ENCODE data around the gene PRUNE1. TPM values are rescaled to one million over a fixed set of nuclear protein-coding genes. Genes with fewer than 3 reads are reported as not detected.
A peak's percentile ranks its signal among the peaks of the same experiment; 100 is the strongest.

The PRUNE1 gene
- total and polyA plus RNA-seq, 2 of the 4 experiments (the other 2 are of a cell fraction), result 7.9 to 9.4 TPM

- 3% methylated on average over 31 of the region's 48 CpGs; no CpG with 5 or more reads in 1 of the 2 experiments for WGBS, 2 experiments (ENCODE audit: extremely low coverage in 2 of 2, insufficient read length in 1 of 2)
- H3K9me3 ChIP-seq (ENCODE audit: control insufficient read depth, insufficient read depth, low read length), result no peaks in the 10 kb centered on the region
- 0 out of 2 replicates have a peak, but pooled peaks cover 8% of the 10 kb centered on the region for H4K20me1 ChIP-seq (ENCODE audit: insufficient read depth, low read length)
- intact Hi-C loops (cut with micrococcal nuclease) (no loop called here), dilution Hi-C loops (cut with HindIII; ENCODE audit: low sequenced_read_pairs, unreplicated experiment) (no loop called here), in situ Hi-C loops (cut with MboI; ENCODE audit: low sequenced_read_pairs) (no loop called here)
- peaks cover 8% of the 10 kb centered on the region for H3K4me1 ChIP-seq (ENCODE audit: control insufficient read depth, insufficient read depth, low read length)
- peak overlapping the region; percentile 95 for H2AFZ ChIP-seq (replicated peaks; ENCODE audit: low read length, poor library complexity)
- CTCF ChIA-PET, result interaction anchor here (0.6 to 1.4 kb wide), 3 partner anchors 51 to 1108 kb away, joined by 3 read pairs; no protein-coding TSS in a partner anchor
- H3K27me3 ChIP-seq (ENCODE audit: control insufficient read depth, insufficient read depth, low read length), result no peaks in the 10 kb centered on the region
- peak overlapping the region; percentile 69; the same call in 1 of the 2 replicates for H2BK120ac ChIP-seq (ENCODE audit: low read depth, low read length)
- ATAC-seq (ENCODE audit: low read depth) (peak; percentile 60), DNase-seq (peak; percentile 57)
- H3K4ac ChIP-seq (ENCODE audit: low read depth, low read length), result peak overlapping the region; percentile 82
- POLR2A ChIA-PET (ENCODE audit: unreplicated experiment), result interaction anchor here (1.0 to 1.1 kb wide), 2 partner anchors 12 to 42 kb away, joined by 3 to 4 read pairs; partner anchors contain the start of genes CDC42SE1 and MINDY1
- peak overlapping the region; percentile 80 for H4K91ac ChIP-seq (ENCODE audit: insufficient read depth, low read depth, low read length)
- H3K79me1 ChIP-seq (ENCODE audit: low read depth in 1 of 2, low read length in 2 of 2), result peaks cover 6 to 49% of the 10 kb centered on the region in 2 experiments; a peak in 3 of 4 replicates
- no peak overlapping the region for H2BK20ac ChIP-seq (ENCODE audit: low read depth, low read length)
- peaks cover 7% of the 10 kb centered on the region; the same call in 1 of the 2 replicates for H3K9me1 ChIP-seq (ENCODE audit: insufficient read depth, low read length)
- H3K9ac ChIP-seq (ENCODE audit: low read depth, low read length), result peak overlapping the region; percentile 78
- H3K23ac ChIP-seq (ENCODE audit: low read depth, low read length), result peak overlapping the region; percentile 93
- peak overlapping the region; percentile 65 for H3K4me3 ChIP-seq (ENCODE audit: insufficient read depth, low read depth, low read length)
- H2BK15ac ChIP-seq (ENCODE audit: low read depth, low read length), result peak overlapping the region; percentile 15; the same call in 1 of the 3 replicates
- peak overlapping the region; percentile 61; the same call in 1 of the 2 replicates for H3K56ac ChIP-seq (ENCODE audit: extremely low read depth, insufficient read depth, low read length)
- peak overlapping the region; percentile 44 for H3K18ac ChIP-seq (ENCODE audit: low read depth, low read length)
- H2BK5ac ChIP-seq (ENCODE audit: low read depth, low read length, poor library complexity, severe bottlenecking), result peak overlapping the region; percentile 62
- H3K36me3 ChIP-seq (ENCODE audit: control insufficient read depth, insufficient read depth, low read length), result peaks cover 16% of the 10 kb centered on the region
- H3K4me2 ChIP-seq (ENCODE audit: low read depth, low read length), result peak overlapping the region; percentile 86
- H3K14ac ChIP-seq (replicated peaks; ENCODE audit: low read depth, low read length), result peak overlapping the region; percentile 81
- peak overlapping the region; percentile 74 for H4K5ac ChIP-seq (ENCODE audit: low read depth, low read length)
- H4K8ac ChIP-seq (ENCODE audit: low read depth in 2 of 2, low read length in 2 of 2), result peak overlapping the region; percentile 96 to 99
- peak overlapping the region; percentile 88 for H3K27ac ChIP-seq (ENCODE audit: insufficient read depth, low read length)
- TSS peak; percentile 76 for BruUV-seq (replicated peaks)
- H2AK9ac ChIP-seq (replicated peaks; ENCODE audit: low read depth, low read length, poor library complexity), result peak overlapping the region; percentile 96
- peak overlapping the region; percentile 87 for H2AK5ac ChIP-seq (ENCODE audit: low read depth, low read length)
- 0 out of 2 replicates have a peak, but pooled peaks have one; percentile 4 for TF ChIP-seq RAD21 (IDR thresholded peaks at IDR 0.05; ENCODE audit: low read length)
- no peak for TF ChIP-seq CEBPB (IDR thresholded peaks at IDR 0.05; ENCODE audit: low read depth, low read length)
- TF ChIP-seq CHD1 (IDR thresholded peaks at IDR 0.05; ENCODE audit: low read depth, low read length), result no peak
- peak; percentile 70; the same call in 1 of the 2 replicates for TF ChIP-seq MXI1 (IDR thresholded peaks at IDR 0.05; ENCODE audit: borderline replicate concordance, low read depth, low read length)
- no peak for TF ChIP-seq RCOR1 (IDR thresholded peaks at IDR 0.05; ENCODE audit: insufficient replicate concordance, low read length)
- no peak for TF ChIP-seq FOS (IDR thresholded peaks at IDR 0.05; ENCODE audit: low read depth, low read length)
- TF ChIP-seq SMC3 (IDR thresholded peaks at IDR 0.05; ENCODE audit: low read depth, low read length), result no peak
- peak; percentile 15; the same call in 1 of the 2 replicates for TF ChIP-seq POLR2A (IDR thresholded peaks at IDR 0.05; ENCODE audit: low read depth, low read length)
- no peak for TF ChIP-seq ELK1 (IDR thresholded peaks at IDR 0.05; ENCODE audit: borderline replicate concordance, low read depth, low read length)
- no peak for TF ChIP-seq NFE2L2 (IDR thresholded peaks at IDR 0.05; ENCODE audit: low read depth, low read length)
- TF ChIP-seq USF2 (IDR thresholded peaks at IDR 0.05; ENCODE audit: low read depth, low read length), result no peak
- TF ChIP-seq CTCF (conservative IDR thresholded peaks at IDR 0.05; ENCODE audit: low read depth, low read length), result peak; percentile 43
- TF ChIP-seq RFX5 (IDR thresholded peaks at IDR 0.05; ENCODE audit: low read depth, low read length), result no peak
- no peak; the same call in 1 of the 2 replicates for TF ChIP-seq BHLHE40 (IDR thresholded peaks at IDR 0.05; ENCODE audit: low read depth, low read length)
These were observed 39.8 kb downstream of the PRUNE1 start for GRCh38 chr1:151047925-151048644.

Data from IMR-90 (cell line).